Measurements from ENCODE around the gene IL15. TPM values are rescaled to one million over a fixed set of nuclear protein-coding genes. Genes with fewer than 3 reads are reported as not detected.

Gene IL15
- total and polyA plus RNA-seq, 2 of the 8 experiments (the other 6 are each of a cell fraction or from before 2014, with no cell fraction given): 0.30 to 0.61 TPM

DNA sequence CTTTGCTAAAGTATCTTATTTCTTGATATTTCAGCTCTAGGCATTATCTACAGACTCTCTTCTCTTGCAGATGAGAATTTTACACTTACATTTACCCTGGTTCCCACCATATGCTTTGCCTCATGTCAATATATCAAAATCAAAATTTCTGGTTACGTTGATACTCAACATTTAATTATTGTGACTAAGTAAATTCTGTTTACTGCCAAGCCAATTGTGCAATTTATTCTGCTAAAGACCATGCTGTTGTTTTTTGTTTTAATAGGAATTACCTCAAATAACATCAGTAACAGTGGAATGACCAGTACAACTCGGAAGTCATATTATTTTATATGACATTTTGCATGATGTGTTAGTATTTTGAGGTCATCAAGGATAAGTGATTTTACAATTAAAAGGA lies 125.5 kb downstream of the IL15 start:
- H3K4me1 ChIP-seq (replicated peaks in 1 of 4; ENCODE audit: control insufficient read depth in 3 of 4, insufficient read depth in 4 of 4, low read length in 3 of 4): peaks cover 0 to 6% (median 0%) of the 10 kb centered on the region in 4 experiments; a peak in 1 of 7 replicates
- no peak overlapping the region for H3K4me3 ChIP-seq (ENCODE audit: extremely low read depth in 1 of 4, insufficient read depth in 2 of 4, low read depth in 3 of 4, low read length in 4 of 4)
- H3K27ac ChIP-seq (ENCODE audit: low read depth, low read length): no peak overlapping the region
- no peak overlapping the region for H3K18ac ChIP-seq (ENCODE audit: extremely low read depth, low read length)
- H3K36me3 ChIP-seq (ENCODE audit: control insufficient read depth in 2 of 4, insufficient read depth in 4 of 4, low read length in 3 of 4): no peaks in the 10 kb centered on the region
- TF ChIP-seq, protein P1, sequence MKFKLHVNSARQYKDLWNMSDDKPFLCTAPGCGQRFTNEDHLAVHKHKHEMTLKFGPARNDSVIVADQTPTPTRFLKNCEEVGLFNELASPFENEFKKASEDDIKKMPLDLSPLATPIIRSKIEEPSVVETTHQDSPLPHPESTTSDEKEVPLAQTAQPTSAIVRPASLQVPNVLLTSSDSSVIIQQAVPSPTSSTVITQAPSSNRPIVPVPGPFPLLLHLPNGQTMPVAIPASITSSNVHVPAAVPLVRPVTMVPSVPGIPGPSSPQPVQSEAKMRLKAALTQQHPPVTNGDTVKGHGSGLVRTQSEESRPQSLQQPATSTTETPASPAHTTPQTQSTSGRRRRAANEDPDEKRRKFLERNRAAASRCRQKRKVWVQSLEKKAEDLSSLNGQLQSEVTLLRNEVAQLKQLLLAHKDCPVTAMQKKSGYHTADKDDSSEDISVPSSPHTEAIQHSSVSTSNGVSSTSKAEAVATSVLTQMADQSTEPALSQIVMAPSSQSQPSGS (IDR thresholded peaks at IDR 0.05; ENCODE audit: low read length): no peak
- TF ChIP-seq RBBP5 (IDR thresholded peaks at IDR 0.05; ENCODE audit: borderline replicate concordance, low read depth, low read length) (no peak), TAF1 (IDR thresholded peaks at IDR 0.05; ENCODE audit: low read depth, low read length) (no peak), NANOG (IDR thresholded peaks at IDR 0.05; ENCODE audit: insufficient read depth, low read depth, low read length, poor library complexity, severe bottlenecking) (no peak), CBX5 (IDR thresholded peaks at IDR 0.05; ENCODE audit: low read depth, low read length) (no peak), EP300 (IDR thresholded peaks at IDR 0.05; ENCODE audit: borderline replicate concordance in 1 of 2, low read depth in 2 of 2, low read length in 2 of 2) (no peak), SRF (IDR thresholded peaks at IDR 0.05; ENCODE audit: low read depth, low read length) (no peak), PHF8 (conservative IDR thresholded peaks at IDR 0.05; ENCODE audit: low read depth, low read length) (no peak), CBX8 (IDR thresholded peaks at IDR 0.05; ENCODE audit: borderline replicate concordance, low read depth, low read length) (no peak)
- no peaks in the 10 kb centered on the region for H4K20me1 ChIP-seq (replicated peaks in 1 of 2; ENCODE audit: control insufficient read depth in 1 of 2, insufficient read depth in 2 of 2, low read length in 2 of 2)
- H2BK15ac ChIP-seq (ENCODE audit: low read length): no peak overlapping the region
- no peak overlapping the region for H2BK12ac ChIP-seq (ENCODE audit: low read depth, low read length)
- H3K79me1 ChIP-seq (ENCODE audit: low read depth, low read length): no peaks in the 10 kb centered on the region
- H3K9ac ChIP-seq (replicated peaks in 1 of 4; ENCODE audit: extremely low read depth in 1 of 4, low read depth in 3 of 4, low read length in 3 of 4): no peak overlapping the region
- no peak overlapping the region for H2BK120ac ChIP-seq (replicated peaks; ENCODE audit: low read depth, low read length)
- no peak overlapping the region for H2AFZ ChIP-seq (ENCODE audit: low read length)
- no peak overlapping the region for H3K14ac ChIP-seq (ENCODE audit: insufficient read length)
- no peaks in the 10 kb centered on the region for H3K79me2 ChIP-seq (ENCODE audit: control insufficient read depth in 1 of 2, insufficient read depth in 2 of 2, low read length in 2 of 2)
- DNase-seq (ENCODE audit: low read depth in 1 of 2, low spot score in 2 of 2) (no peak), FAIRE-seq (no peak)
- H2BK5ac ChIP-seq (ENCODE audit: low read depth, low read length): no peak overlapping the region
- H4K5ac ChIP-seq (ENCODE audit: insufficient read length, low read depth, low read length): no peak overlapping the region
- ChIA-PET POLR2A (ENCODE audit: partially characterized antibody) (no interaction called here), CTCF (ENCODE audit: partially characterized antibody) (no interaction called here)
- H3K27me3 ChIP-seq (replicated peaks in 1 of 4; ENCODE audit: control insufficient read depth in 3 of 4, extremely low read depth in 1 of 4, insufficient read depth in 3 of 4, low read length in 3 of 4): no peaks in the 10 kb centered on the region
- no peak overlapping the region for H3K56ac ChIP-seq (replicated peaks; ENCODE audit: insufficient read length, low read depth, low read length)
- peaks cover 2% of the 10 kb centered on the region; the same call in 1 of the 2 replicates for H3K23me2 ChIP-seq (ENCODE audit: low read depth, low read length)
- no peak overlapping the region for H3K4ac ChIP-seq (replicated peaks; ENCODE audit: insufficient read length, low read depth, low read length)
- H3K4me2 ChIP-seq (ENCODE audit: insufficient read depth in 1 of 2, low read depth in 2 of 2, low read length in 2 of 2): no peak overlapping the region
- H2AK5ac ChIP-seq (ENCODE audit: low read depth, low read length): no peak overlapping the region
- H4K8ac ChIP-seq (ENCODE audit: extremely low read depth, insufficient read depth, low read length): no peak overlapping the region
- no peak overlapping the region for H3K23ac ChIP-seq (ENCODE audit: insufficient read length)
- H4K91ac ChIP-seq (replicated peaks; ENCODE audit: insufficient read length, low read length): no peak overlapping the region
- no peaks in the 10 kb centered on the region for H3K9me3 ChIP-seq (ENCODE audit: insufficient read depth in 2 of 2, low read depth in 1 of 2, low read length in 1 of 2)
- 90% methylated on average over 2 of the region's 2 CpGs; no CpG with 5 or more reads in 1 of the 2 experiments for WGBS, 2 experiments (ENCODE audit: extremely low coverage in 1 of 2, insufficient coverage in 1 of 2, insufficient read length in 1 of 2, insufficient replicate concordance in 2 of 2, low coverage in 1 of 2, low lambda C conversion rate in 2 of 2, missing lambda C conversion rate in 1 of 2)
- H2BK20ac ChIP-seq (ENCODE audit: low read length): no peak overlapping the region

Data from H1 (cell line).